ENCODE results near the gene RNU2-1.
"Not testable (repeated sequence)": the region's sequence is repeated elsewhere in the genome, so short reads cannot be mapped to it uniquely, and the experiment has no call there.

The RNU2-1 gene

DNA sequence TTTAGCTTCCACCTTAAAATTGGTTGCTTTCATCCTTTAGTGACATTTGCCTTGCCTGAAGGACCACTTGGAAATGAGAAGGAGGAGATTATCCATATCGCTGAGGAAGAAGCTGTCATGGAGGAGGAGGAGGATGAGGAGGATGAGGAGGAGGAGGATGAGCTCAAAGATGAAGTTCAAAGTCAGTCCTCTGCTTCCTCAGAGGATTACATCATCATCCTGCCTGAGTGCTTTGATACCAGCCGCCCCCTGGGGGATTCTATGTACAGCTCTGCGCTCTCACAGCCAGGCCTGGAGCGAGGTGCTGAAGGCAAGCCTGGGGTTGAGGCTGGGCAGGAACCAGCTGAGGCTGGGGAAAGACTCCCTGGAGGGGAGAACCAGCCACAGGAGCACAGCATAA, 33.6 kb downstream of the RNU2-1 start:
- H3K36me3 Mint-ChIP-seq (ENCODE audit: low read depth), result peaks cover 39% of the 10 kb centered on the region
- peak; percentile 46 for ATAC-seq

DNA sequence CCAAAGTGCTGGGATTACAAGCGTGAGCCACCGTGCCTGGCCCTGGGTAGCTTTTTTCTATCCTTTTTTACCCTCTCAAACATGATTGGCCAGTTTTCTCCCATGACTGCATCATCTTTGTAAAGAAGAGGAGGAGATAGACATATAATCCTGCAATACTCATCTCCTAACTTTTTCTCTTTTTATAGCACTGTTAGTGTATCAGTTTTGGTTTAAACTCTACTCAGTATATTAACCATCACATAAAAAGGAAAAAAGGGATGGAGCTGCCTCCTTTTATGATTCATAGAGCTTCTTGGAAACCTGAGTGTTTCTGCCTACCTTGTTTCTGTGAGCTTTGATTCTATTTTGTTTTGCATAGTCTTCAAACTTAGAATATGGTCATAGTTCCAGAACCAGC, 34.1 kb downstream of the RNU2-1 start:
- H3K4me3 Mint-ChIP-seq, result no peak overlapping the region
- peak overlapping the region; percentile 36 for H3K27ac Mint-ChIP-seq

More for the DNA sequence above, 33.6 kb downstream of the RNU2-1 start:
- Mint-ChIP-seq H3K9me3 (no peaks in the 10 kb centered on the region), H3K27ac (peak overlapping the region; percentile 36), H3K27me3 (no peaks in the 10 kb centered on the region), H3K4me1 (peaks cover 8% of the 10 kb centered on the region), H3K4me3 (no peak overlapping the region)
- DNase-seq, result no peak

DNA sequence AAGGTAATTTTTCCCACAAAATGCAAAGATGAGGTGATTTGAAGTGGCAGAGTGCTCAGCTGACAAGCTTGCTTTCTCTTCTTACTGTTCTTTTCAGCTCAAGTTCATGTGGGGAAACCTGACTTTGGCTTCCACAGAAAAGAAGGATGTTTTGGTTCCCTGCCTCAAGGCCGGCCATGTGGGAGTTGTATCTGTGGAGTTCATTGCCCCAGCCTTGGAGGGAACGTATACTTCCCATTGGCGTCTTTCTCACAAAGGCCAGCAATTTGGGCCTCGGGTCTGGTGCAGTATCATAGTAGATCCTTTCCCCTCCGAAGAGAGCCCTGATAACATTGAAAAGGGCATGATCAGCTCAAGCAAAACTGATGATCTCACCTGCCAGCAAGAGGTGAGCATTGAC, 40.5 kb downstream of the RNU2-1 start:
- no peaks in the 10 kb centered on the region for H3K4me1 Mint-ChIP-seq
- H3K9me3 Mint-ChIP-seq, result no peaks in the 10 kb centered on the region
- no peak overlapping the region for H3K4me3 Mint-ChIP-seq
- ATAC-seq (no peak), DNase-seq (no peak)
- peaks cover 52% of the 10 kb centered on the region for H3K36me3 Mint-ChIP-seq (ENCODE audit: low read depth)
- H3K27me3 Mint-ChIP-seq, result no peaks in the 10 kb centered on the region
- no peak overlapping the region for H3K27ac Mint-ChIP-seq

More for the DNA sequence above, 34.1 kb downstream of the RNU2-1 start:
- Mint-ChIP-seq H3K27me3 (no peaks in the 10 kb centered on the region), H3K9me3 (no peaks in the 10 kb centered on the region), H3K36me3 (ENCODE audit: low read depth) (peaks cover 44% of the 10 kb centered on the region), H3K4me1 (peaks cover 8% of the 10 kb centered on the region)
- no peak for ATAC-seq
- DNase-seq, result no peak

DNA sequence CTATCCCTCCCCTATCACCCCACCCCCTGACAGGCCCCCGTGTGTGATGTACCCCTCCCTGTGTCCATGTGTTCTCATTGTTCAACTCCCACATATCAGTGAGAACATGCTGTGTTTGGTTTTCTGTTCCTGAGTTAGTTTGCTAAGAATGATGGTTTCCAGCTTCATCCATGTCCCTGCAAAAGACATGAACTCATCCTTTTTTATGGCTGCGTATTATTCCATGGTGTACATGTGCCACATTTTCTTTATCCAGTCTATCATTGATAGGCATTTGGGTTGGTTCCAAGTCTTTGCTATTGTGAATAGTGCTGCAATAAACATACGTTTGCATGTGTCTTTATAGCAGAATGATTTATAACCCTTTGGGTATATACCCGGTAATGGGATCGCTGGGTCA, 47.1 kb downstream of the RNU2-1 start:
- not testable (repeated sequence) for H3K4me1 Mint-ChIP-seq, H3K4me3 Mint-ChIP-seq, H3K9me3 Mint-ChIP-seq, ATAC-seq, H3K27me3 Mint-ChIP-seq, H3K27ac Mint-ChIP-seq, DNase-seq
- peaks cover 32% of the 10 kb centered on the region for H3K36me3 Mint-ChIP-seq (ENCODE audit: low read depth)

DNA sequence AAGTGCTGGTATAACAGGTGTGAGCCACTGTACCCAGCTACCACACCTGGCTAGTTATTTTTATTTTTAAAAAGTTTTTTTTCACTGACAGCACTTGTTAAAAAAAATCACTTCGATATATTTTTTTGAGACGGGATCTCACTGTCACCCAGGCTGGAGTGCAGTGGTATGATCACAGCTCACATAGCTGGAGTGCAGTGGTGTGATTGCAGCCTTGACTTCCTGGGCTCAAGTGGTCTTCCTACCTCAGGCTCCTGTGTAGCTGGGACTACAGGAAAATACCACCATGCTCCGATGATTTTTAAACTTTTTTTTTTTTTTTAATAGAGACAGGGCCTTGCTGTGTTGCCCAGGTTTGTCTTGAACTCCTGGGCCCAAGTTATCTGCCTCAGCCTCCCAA, 49.9 kb downstream of the RNU2-1 start:
- Mint-ChIP-seq H3K36me3 (ENCODE audit: low read depth) (peaks cover 15% of the 10 kb centered on the region), H3K9me3 (no peaks in the 10 kb centered on the region), H3K4me1 (no peaks in the 10 kb centered on the region), H3K27ac (no peak overlapping the region), H3K27me3 (no peaks in the 10 kb centered on the region), H3K4me3 (no peak overlapping the region)
- no peak for ATAC-seq
- no peak for DNase-seq
